ENCODE measurements around the gene RABGGTB.
"Not testable (repeated sequence)": the region's sequence is repeated elsewhere in the genome, so short reads cannot be mapped to it uniquely, and the experiment has no call there.

Gene RABGGTB

GRCh38 chr1:75811211-75811981 is 25.3 kb downstream of the RABGGTB start:
- Histone ChIP-seq H3F3A (ENCODE audit: low read depth) (no peaks in the 10 kb centered on the region), H2AFZ (ENCODE audit: low read length) (no peak overlapping the region), H3K36me3 (ENCODE audit: insufficient read depth, low read length) (no peaks in the 10 kb centered on the region), H3K4me3 (ENCODE audit: low read length, poor library complexity, severe bottlenecking) (no peak overlapping the region), H4K20me1 (ENCODE audit: insufficient read depth, low read length, poor library complexity, severe bottlenecking) (no peaks in the 10 kb centered on the region), H3K27me3 (ENCODE audit: insufficient read depth, low read length, poor library complexity, severe bottlenecking) (no peaks in the 10 kb centered on the region), H3K9ac (ENCODE audit: low read depth, low read length, poor library complexity, severe bottlenecking) (no peak overlapping the region), H3K9me3 (ENCODE audit: insufficient read depth, low read depth, low read length) (no peaks in the 10 kb centered on the region), H3K4me2 (ENCODE audit: low read depth, low read length, poor library complexity, severe bottlenecking) (no peak overlapping the region), H3K79me2 (ENCODE audit: insufficient read depth, low read length) (no peaks in the 10 kb centered on the region), H3K9me2 (replicated peaks; ENCODE audit: low read depth, low read length) (no peaks in the 10 kb centered on the region), H3K4me1 (ENCODE audit: insufficient read depth, low read length, poor library complexity, severe bottlenecking) (no peaks in the 10 kb centered on the region)
- TF ChIP-seq, protein P1, sequence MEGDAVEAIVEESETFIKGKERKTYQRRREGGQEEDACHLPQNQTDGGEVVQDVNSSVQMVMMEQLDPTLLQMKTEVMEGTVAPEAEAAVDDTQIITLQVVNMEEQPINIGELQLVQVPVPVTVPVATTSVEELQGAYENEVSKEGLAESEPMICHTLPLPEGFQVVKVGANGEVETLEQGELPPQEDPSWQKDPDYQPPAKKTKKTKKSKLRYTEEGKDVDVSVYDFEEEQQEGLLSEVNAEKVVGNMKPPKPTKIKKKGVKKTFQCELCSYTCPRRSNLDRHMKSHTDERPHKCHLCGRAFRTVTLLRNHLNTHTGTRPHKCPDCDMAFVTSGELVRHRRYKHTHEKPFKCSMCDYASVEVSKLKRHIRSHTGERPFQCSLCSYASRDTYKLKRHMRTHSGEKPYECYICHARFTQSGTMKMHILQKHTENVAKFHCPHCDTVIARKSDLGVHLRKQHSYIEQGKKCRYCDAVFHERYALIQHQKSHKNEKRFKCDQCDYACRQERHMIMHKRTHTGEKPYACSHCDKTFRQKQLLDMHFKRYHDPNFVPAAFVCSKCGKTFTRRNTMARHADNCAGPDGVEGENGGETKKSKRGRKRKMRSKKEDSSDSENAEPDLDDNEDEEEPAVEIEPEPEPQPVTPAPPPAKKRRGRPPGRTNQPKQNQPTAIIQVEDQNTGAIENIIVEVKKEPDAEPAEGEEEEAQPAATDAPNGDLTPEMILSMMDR (conservative IDR thresholded peaks at IDR 0.05; ENCODE audit: low read length), result no peak
- no peak for TF ChIP-seq EZH2phosphoT487 (IDR thresholded peaks at IDR 0.05; ENCODE audit: borderline replicate concordance)

DNA sequence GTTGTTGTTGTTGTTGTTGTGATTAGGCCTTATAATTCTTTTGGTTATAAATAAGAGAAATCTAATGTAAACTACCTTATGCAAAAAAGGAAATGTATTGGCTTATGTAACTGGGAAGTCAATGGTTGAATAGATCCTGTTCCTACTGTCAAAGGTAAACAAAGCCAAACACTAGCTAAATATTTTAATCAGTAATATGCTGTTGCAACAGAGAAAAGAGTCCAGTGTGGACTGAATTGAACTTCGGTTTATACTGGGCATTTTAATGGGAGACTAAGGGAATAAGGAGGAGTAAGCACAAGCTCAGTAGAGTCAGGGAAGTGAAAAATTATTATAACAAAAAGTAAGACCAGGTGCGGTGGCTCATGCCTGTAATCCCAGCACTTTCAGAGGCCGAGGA is 26.0 kb downstream of the RABGGTB start:
- H2AFZ ChIP-seq (ENCODE audit: low read length), result no peak overlapping the region
- H3K9ac ChIP-seq (ENCODE audit: low read depth, low read length, poor library complexity, severe bottlenecking), result no peak overlapping the region
- H3K36me3 ChIP-seq (ENCODE audit: insufficient read depth, low read length), result no peaks in the 10 kb centered on the region
- no peaks in the 10 kb centered on the region for H3K4me1 ChIP-seq (ENCODE audit: insufficient read depth, low read length, poor library complexity, severe bottlenecking)
- no peaks in the 10 kb centered on the region for H3K27me3 ChIP-seq (ENCODE audit: insufficient read depth, low read length, poor library complexity, severe bottlenecking)
- no peak overlapping the region for H3K4me3 ChIP-seq (ENCODE audit: low read length, poor library complexity, severe bottlenecking)
- no peaks in the 10 kb centered on the region for H3K79me2 ChIP-seq (ENCODE audit: insufficient read depth, low read length)
- H3K9me2 ChIP-seq (replicated peaks; ENCODE audit: low read depth, low read length), result no peaks in the 10 kb centered on the region
- H3K9me3 ChIP-seq (ENCODE audit: insufficient read depth, low read depth, low read length), result no peaks in the 10 kb centered on the region
- no peak overlapping the region for H3K4me2 ChIP-seq (ENCODE audit: low read depth, low read length, poor library complexity, severe bottlenecking)
- H3F3A ChIP-seq (ENCODE audit: low read depth), result no peaks in the 10 kb centered on the region
- H4K20me1 ChIP-seq (ENCODE audit: insufficient read depth, low read length, poor library complexity, severe bottlenecking), result no peaks in the 10 kb centered on the region
- TF ChIP-seq, protein P1 (conservative IDR thresholded peaks at IDR 0.05; ENCODE audit: low read length), result no peak
- no peak for TF ChIP-seq EZH2phosphoT487 (IDR thresholded peaks at IDR 0.05; ENCODE audit: borderline replicate concordance)

- not testable (repeated sequence) for H3K9me3 ChIP-seq (ENCODE audit: insufficient read depth, low read depth, low read length); H3K9me2 ChIP-seq (replicated peaks; ENCODE audit: low read depth, low read length); H4K20me1 ChIP-seq (ENCODE audit: insufficient read depth, low read length, poor library complexity, severe bottlenecking); H3K27me3 ChIP-seq (ENCODE audit: insufficient read depth, low read length, poor library complexity, severe bottlenecking); H3K4me1 ChIP-seq (ENCODE audit: insufficient read depth, low read length, poor library complexity, severe bottlenecking); H3F3A ChIP-seq (ENCODE audit: low read depth); H3K79me2 ChIP-seq (ENCODE audit: insufficient read depth, low read length); H3K4me2 ChIP-seq (ENCODE audit: low read depth, low read length, poor library complexity, severe bottlenecking); H2AFZ ChIP-seq (ENCODE audit: low read length); H3K36me3 ChIP-seq (ENCODE audit: insufficient read depth, low read length); H3K9ac ChIP-seq (ENCODE audit: low read depth, low read length, poor library complexity, severe bottlenecking); H3K4me3 ChIP-seq (ENCODE audit: low read length, poor library complexity, severe bottlenecking)
Observed at GRCh38 chr1:75823596-75823995, 37.5 kb downstream of the RABGGTB start.

All from Loucy (cell line).